Stimulated activated CD4-positive, alpha-beta T cell treated with anti-CD3 and anti-CD28 coated beads, Interleukin-1b, Interleukin-23, amount 100 ng/mL, for 1 hour (primary cell): Measurements from ENCODE around the gene CNTNAP5.

Experiments used
- DNase-seq, 2 donors: peaks; one replicate each; pipeline ENCODE4 v3.0.0-alpha.2; 2020; ENCODE audit warnings: low read depth in 2 of 2

Gene CNTNAP5

DNA sequence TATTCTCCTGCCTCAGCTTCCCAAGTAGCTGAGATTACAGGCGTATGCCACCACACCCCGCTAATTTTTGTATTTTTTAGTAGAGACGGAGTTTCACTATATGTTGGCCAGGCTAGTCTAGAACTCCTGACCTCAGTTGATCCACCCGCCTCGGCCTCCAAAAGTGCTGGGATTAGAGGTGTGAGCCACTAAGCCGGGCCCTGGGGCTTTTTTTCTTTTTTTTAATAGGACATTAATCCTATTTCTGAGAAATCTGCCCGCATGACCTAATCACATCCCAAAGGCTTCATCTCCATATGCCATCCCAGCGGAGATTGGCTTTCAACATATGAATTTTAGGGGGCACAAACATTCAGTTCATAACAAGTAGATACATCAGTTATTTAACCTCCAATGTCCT is 128.6 kb downstream of the CNTNAP5 start:
- no peak for DNase-seq

DNA sequence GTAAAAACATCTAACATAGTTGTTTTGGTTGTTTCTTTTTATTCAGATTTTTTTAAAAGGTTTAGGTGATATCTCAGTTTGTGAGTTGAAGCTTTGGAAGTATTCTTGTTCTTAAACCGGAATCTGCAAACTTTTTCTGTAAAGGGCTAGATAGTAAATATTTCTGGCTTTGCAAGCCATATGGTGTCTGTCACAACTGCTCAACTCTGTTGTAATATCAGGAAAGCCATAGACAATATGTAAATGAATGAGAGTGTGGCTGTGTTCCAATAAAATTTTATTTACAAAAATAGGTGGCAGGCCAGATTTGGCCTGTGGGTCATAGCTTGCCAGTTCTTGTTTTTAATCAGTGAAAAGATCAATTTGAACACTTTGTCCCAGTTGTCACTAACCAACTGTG is 134.1 kb downstream of the CNTNAP5 start:
- no peak for DNase-seq

DNA sequence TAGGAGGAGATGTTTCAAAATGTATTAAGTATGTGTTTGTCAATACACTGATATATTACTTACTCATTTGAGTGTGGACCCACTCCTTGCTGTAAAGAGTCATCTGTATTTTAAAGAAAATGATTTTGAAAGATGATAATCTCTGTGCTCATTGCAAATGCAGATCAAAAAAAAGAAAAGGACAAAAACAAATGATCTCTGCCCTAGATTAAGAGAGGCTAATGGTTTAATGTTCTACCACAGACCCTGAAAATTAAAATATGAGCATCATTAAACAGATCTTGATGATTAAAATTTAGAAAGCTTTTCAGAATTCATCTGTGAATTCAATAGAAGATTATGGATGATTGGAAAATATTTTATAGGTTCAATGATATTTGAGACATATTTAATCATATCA is 136.5 kb downstream of the CNTNAP5 start:
- DNase-seq: no peak

DNA sequence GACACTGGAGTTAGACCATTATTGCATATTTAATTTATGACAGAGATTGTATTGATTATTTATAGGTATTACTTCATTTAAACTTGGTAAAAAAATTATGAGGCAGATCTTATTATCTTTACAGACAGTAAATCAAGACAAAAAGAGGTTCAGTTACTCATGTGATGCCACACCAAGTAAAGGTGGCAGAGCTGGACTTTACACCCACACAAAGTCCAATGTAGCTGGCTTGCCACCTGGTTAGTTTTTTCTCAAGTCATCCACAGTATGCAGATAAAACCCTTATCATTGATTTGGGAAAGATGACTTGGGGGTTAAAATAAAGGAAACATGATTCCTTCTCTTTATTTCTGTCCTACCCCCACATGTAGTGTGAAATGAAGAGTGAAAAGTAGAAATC is 137.2 kb downstream of the CNTNAP5 start:
- DNase-seq: no peak

DNA sequence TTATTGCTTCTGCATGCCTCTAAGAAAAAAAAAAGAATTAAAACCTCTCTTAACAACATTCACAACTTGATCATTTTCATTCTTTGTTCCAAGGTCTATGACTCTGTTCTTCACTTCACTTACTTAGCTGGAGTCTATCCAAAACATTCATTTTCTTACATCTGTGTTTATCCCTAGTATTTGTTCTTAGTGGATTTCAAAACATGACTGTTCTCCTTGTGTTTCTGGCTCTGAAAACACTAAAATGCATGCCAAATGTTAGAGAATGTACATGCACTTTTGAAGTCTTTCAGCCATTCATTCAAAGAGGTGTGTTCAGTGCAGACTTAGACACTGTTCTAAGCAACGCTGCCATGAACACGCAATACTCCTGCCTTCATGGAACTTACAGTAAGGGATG is 138.8 kb downstream of the CNTNAP5 start:
- DNase-seq: no peak

DNA sequence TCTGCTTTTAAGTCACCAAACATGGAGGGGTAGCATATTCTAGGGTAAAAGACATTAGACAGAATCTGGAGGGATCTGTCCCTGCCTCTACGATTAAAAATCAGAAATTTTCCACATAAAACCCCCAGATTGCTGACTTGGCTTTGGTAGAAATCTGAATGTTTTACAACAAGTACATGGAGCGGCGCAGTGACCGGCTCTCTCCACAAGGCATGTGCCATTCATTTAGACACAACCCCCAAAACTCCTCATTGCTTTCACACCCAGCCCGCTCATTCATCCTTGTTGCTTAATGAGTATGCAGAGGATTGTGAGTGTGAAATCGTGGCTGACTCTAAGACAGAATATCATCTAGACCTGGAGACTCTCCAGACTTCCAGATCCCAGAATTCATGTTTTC is 140.6 kb downstream of the CNTNAP5 start:
- DNase-seq: no peak

DNA sequence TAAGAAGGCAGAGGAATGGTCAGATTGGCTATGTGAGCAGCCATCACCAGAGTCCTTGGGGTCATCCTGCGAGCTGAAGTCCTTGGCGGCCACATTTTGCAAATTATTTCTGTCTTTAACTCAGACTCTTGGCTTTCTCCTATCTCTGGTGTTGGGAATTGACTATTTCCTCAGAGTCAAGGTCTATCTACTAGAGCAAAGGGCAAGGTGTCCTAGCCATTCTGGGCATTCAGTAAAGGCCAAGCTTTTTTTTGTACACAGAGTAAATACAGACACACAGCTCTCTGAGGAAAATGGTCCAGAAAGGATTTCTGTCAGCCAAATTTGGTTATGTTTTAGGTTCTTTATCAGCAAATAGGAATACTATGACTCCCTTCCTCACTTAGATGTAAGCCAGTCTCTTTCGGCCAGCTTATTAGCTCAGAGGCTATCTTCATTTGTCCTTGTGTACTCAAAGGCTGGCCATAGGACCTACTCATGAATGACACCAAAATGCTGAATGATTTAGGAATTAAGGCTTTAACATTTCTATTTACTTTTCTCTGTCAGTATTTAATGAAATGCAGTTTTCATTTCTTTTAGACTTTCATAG is 146.5 kb downstream of the CNTNAP5 start:
- DNase-seq: no peak

DNA sequence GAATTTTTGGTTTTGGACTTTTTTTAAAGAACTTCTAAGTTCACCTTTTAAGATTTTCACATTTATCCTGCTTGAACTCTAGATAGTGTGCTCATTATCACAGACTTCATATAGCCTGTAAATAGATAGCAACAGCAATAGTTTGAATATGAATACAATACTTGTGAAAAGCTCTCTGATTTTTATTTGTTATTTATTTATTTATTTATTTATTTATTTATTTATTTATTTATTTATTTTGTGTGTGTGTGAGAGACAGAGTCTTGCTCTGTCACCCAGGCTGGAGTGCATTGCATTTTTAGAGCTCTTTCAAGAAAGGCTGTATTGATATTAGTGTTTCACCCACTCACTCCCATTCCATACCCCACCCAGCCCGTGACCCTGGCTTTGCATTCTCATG is 153.6 kb downstream of the CNTNAP5 start:
- no peak for DNase-seq

DNA sequence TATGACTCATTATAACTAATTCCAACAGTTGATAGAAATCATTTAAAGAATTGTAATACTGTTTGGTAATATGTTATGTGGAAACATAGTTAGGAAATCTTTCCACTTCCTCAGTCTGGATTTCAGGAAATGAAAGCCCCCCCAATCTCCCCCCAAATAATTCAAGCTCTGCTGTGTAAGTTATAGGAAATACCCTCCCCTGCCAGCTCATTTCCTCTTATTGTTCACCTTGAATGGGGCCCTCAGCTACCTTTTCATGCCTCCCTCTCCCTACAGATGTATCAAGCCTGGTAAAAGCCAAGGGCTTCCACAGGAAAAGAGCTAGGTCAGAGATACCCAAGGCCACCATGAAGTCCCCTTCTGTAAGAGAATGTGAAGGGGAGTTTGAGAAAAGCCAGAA is 155.5 kb downstream of the CNTNAP5 start:
- DNase-seq: no peak

DNA sequence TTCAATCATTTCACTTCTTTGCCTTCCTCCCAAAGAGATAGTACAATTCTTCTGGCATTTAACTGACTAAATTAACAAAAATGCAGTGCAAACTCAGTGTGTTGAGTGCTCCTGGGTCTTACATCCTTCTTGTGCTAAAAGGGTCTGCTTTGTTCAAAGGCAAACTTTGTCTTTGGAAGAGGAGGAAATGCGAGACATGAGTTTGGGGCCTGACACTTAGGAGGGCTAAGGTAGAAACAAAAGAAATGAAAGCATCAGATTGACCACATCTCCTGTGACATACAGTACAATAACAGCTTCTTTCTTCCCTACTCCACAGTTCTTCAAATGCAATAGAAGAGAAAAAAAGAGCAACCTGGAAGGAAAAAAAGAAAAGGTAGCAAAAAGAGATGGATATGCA is 161.7 kb downstream of the CNTNAP5 start:
- DNase-seq: no peak

DNA sequence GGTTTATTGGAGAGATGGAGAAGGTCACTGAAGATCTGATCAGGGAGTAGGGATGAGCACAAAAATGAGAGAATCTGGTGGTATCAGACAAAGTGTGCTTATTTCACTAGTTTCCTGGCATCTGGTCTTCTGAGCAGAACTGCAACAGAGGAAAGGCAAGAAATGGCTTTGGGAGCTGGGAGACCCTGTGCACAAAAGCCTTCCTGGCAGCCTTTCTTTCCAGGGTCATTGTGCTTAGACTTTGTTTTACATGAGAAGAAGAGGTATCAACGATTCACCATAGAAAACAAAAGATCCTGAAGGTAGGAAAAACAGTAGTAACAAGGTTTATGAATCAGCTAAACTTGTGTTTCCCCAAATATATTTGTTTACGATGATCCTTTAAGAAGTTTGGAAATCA is 162.9 kb downstream of the CNTNAP5 start:
- DNase-seq: no peak

DNA sequence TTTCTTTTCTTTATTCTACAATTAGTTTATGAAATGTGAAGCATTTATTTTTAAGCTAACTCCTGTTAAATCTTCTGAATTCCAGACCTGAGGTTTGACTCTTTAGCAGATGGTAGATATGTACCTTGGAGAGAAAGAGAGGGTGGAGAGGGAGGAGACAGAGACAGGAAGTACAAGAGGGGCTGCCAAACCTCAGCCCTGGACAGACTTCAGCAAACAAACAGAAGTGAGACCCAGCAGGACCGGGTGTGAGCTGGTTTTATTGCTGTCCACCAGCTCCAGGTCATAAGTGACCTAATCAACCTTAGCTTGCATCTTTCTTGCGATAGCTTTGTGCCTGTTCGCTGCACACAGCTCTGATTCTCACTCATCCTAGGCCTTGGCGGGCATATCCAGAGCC is 168.6 kb downstream of the CNTNAP5 start:
- DNase-seq: no peak

DNA sequence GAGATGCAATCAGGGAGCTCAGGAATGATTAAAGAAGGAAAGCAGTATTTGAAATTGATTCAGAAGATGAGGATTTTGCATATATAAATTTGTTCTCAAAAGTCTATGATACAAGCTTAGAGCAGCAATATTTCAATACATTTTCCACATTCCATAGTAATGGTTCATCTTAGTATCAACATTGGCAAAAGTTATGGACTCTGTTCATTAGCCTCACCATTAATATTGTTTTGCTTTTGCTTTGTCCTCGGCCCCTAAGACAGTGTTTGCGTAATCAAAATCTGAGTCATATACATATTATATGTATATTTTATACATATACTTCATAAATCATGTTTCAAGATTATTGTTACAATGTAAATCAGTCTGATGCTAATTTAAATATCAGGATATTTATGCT is 176.6 kb downstream of the CNTNAP5 start:
- no peak for DNase-seq

DNA sequence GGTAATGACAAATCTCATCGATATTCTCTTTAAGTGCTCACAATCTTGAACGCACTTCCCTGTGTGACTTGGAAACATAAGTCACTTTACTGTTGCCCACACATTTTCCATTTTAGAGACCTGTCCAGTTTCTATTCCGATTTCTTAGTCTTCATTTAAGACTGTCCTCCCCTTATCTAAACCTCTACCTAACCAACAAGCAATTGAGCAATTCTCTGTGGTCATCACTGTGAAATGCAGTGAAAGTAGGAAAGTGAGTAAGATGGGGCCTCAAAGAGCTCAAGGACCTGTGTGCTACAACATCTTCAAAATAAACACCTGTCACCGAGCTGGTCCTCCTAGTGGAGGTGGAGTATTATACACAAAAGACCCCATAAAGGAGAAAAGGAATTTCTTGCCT is 184.4 kb downstream of the CNTNAP5 start:
- DNase-seq: no peak

DNA sequence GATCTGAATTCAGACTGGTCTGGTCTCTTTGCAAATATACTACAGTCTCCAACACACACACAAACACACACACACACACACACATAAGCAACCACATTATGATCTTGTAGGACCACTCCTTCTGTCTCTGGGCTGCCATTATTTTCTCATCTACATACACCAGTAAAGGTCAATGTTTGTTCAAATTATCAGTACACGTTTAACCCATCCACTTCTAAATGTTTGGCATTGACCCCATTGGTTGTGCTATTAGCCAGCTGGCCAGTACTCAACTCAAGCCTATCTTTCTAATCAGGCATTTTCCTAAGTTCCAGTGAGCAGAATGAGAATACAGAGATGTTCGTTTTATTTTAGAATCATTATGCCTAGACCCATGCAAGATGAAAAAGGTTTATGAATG is 186.4 kb downstream of the CNTNAP5 start:
- no peak for DNase-seq

DNA sequence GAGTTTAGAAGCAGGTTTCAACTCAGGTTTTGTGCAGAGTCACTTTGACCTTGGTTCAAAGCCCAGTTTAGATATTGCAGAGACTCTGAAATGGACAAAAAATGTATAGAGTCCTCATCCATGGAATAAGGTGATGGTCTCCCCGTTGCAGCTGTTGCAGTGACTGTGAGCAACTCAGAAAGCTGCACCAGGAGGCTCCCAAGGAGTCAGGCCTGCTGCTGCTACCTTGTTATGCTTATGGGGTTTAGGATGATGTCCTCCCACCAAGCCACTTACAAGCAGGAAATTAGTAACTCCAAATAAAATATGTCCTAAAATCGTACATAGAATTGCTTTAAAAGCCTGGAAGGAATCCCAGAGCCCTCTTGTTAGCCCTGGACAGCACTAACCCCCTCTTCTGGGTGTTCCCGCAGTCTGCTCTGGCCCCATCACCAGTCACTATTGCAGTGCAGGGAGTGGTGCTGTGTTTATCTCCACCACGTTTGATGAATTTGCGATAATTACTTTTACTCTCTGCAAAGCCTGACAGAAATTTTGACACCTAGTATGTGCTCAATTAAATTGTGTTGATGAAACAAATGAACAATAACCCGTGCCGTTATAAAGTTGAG is 189.0 kb downstream of the CNTNAP5 start:
- DNase-seq: no peak

DNA sequence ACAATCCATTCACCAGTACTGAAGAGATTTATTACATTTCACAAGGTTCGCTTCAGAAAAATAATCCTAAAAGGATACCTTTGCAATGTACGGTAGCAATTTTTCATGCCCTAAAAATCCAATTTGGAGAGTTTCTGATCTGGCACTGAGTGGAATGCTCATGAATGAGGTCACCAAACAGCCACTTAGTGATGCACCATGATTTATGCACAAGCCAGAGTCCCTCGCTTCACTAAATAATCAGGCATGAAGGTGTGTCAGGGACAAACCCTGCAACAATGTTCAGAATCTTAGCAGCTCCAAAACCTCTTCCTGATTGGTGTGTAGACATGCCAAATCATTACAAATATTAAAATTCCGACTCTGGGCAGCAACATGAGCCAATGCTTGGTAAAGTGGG is 221.1 kb downstream of the CNTNAP5 start:
- DNase-seq: no peak

DNA sequence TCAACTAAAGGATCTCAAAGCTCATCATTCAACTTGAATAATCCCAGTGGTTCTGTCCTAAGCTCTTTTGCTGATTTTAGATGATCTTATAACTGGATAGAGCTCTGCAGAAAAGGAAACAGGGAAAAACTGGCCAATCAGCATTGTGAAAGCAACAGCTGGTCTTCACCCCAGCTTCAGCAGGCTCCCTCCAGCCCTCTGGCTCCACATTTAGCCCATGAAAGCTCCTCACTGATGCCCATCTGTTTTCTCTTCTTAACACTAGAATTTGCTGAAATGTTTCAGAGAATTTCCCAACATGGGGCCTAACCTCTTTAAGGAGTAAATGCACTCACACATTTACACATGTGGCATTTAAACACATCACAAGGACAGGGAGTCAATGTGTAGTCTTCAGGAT is 223.3 kb downstream of the CNTNAP5 start:
- no peak for DNase-seq

DNA sequence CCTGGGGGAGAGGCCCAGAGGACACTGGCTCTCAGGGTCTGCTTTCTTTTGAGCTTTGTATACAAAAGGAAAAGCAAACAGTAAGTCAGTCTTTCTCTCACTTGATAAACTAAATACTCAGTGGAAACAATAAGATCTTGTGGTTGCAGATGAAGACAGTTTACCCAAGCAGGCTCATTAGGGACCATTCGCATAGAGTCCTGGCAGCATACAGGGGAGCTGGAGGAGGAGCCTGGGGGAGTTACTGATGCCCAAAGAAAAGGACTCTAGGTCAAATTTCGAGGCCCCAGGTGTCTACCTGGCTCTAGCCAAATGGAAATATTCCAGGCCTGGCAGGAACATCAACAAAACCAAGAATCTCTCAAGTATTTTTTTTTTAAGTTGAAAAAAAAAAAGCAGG is 225.3 kb downstream of the CNTNAP5 start:
- DNase-seq: no peak

DNA sequence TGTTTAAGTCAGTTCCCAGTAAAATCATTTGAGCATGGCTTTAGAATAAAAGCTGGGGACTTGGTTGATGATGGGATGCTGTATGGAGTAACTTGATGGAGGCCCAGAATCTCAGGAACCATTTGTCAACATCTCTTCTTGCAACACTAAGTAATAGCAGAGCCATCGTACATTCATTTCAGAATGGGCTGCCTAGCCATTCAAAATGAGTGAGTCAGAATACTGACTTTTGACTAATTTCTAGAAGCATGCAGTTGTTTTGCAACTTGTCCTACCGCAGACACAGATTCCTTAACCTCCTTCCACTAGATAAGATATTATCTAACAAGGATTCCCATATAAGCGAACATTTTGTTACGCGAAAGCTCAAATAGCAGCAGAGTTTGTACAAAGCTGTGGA is 229.5 kb downstream of the CNTNAP5 start:
- no peak for DNase-seq

DNA sequence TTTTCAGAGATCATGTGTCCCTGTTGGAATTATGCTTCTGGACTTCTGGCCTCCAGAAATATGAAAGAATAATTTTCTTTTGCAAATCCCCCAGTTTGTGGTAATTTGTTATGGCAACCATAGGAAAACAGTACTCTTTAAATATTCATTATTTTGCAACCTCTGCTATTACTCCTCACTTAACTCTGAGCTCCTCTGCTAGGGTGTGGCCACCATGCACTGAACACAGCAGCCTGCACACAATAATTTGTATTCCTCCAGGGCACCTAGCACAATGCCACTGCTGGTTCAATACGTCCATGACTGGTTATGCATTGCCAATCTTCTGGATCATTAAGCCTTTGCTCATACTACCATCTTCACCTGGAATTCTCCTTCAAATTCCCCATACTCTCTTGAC is 232.0 kb downstream of the CNTNAP5 start:
- no peak for DNase-seq

DNA sequence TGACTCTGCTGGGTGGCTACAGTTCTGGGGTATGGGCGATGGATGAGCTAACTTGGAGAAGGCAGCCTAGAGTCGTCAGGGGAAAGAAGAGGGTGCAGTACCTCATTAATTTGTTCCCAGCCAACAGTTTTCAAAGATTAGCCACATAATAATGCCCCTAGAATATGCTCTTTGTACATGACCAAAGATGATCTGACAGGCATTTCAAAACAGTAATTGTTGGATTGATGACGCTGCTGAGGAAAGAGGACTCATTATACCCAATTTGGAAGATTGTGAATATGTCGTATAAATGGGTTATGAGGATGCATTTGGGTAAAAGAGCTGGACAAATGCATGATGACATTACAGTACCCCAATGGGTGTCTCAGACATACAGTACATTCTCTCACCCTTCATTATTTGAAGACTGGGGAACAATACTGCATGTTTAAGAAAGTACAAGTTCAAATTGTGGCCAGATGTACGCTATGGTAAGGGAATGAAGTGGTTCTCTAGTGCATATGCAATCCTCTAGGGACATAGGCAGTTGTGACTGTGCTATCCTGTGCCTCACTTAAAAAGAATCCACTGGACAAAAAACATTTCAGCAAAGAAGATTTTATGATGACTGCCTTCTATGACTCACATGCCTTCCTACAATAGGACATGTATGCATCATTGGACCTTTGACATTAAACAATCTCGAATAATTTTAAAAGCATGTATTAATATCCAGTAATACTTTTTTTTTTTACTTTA is 233.2 kb downstream of the CNTNAP5 start:
- DNase-seq: no peak

DNA sequence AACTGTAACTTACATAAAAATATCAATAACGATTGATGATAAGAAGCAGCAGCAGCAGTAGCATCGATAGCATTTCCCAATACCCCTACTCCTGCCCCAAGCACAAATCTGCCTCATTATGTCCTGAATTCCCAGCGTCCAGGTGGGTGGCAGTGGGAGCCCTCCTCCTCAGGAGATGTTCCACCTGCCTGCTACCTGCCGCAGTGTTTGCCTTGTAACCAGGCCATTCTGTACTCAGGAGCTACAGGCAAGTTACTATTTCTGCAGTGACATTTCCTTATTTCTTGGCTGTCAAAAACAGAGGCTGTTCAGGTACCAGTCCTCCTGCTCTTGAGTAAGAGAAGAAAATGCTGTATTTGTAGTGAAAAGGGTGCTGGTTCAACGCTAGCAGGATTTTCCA is 236.4 kb downstream of the CNTNAP5 start:
- DNase-seq: no peak
